C4-2B (cell line): ENCODE measurements around the gene SLC38A9.

Source experiments
- H3K27ac ChIP-seq: fragments of 450-650 bp; 2 replicates; pipeline ENCODE4 v1.5.1; 2017
- ZFX ChIP-seq: fragments of 450-650 bp; IDR thresholded peaks from 2 replicates; pipeline ENCODE4 v1.6.1; 2017
- TF ChIP-seq, protein P1 (sequence below): fragments of 450-650 bp; conservative IDR thresholded peaks from 2 replicates; pipeline ENCODE4 v1.5.1; 2017; ENCODE audit warnings: mild to moderate bottlenecking

The SLC38A9 gene

DNA sequence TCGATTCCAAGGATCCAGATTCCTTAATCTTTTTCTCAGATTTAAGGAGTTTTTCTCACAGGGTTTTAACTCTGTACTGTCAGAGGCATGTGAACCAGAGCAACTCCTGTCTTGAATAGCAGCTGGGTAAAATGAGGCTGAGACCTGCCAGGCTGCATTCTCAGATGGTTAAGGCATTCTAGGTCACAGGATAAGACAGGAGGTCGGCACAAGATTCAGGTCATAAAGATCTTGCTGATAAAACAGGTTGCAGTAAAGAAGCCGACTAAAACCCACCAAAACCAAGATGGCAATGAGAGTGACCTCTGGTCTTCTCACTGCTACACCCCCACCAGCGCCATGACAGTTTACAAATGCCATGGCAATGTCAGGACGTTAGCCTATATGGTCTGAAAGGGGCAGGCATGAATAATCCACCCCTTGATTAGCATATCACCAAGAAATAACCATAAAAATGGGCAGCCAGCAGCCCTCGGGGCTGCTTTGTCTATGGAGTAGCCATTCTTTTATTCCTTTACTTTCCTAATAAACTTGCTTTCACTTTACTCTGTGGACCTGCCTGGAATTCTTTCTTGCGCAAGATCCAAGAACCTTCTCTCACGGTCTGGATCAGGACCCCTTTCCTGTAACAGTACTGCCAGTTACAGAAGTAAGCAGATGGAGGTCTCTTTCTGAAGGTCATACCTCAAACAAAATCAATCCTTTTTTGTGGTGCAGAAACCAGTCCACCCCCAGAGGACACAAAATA is 87.1 kb downstream of the SLC38A9 start:
- no peak overlapping the region for H3K27ac ChIP-seq
- TF ChIP-seq ZFX, result no peak
- TF ChIP-seq, protein P1, sequence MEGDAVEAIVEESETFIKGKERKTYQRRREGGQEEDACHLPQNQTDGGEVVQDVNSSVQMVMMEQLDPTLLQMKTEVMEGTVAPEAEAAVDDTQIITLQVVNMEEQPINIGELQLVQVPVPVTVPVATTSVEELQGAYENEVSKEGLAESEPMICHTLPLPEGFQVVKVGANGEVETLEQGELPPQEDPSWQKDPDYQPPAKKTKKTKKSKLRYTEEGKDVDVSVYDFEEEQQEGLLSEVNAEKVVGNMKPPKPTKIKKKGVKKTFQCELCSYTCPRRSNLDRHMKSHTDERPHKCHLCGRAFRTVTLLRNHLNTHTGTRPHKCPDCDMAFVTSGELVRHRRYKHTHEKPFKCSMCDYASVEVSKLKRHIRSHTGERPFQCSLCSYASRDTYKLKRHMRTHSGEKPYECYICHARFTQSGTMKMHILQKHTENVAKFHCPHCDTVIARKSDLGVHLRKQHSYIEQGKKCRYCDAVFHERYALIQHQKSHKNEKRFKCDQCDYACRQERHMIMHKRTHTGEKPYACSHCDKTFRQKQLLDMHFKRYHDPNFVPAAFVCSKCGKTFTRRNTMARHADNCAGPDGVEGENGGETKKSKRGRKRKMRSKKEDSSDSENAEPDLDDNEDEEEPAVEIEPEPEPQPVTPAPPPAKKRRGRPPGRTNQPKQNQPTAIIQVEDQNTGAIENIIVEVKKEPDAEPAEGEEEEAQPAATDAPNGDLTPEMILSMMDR, result no peak

GRCh38 chr5:55623789-55624188 is 88.3 kb downstream of the SLC38A9 start:
- TF ChIP-seq, protein P1, result no peak
- no peak for TF ChIP-seq ZFX
- no peak overlapping the region for H3K27ac ChIP-seq

DNA sequence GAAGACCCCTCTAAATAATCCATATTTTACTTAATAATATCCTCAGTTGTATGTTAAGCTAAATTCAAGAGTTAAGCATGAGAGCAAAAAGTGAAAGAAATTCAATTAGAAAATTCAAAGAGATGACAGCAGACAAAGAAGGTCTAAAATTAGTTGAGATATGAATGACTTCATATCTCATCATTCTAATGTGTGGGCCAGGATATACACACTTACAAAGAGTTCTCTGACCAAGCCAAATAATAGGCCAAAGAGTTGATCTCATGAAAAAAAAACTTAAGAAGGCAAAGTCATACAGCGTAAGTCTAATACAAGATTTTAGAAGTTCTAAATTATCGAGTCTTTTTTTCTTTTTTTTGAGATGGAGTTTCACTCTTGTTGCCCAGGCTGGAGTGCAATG is 89.7 kb downstream of the SLC38A9 start:
- H3K27ac ChIP-seq, result no peak overlapping the region
- TF ChIP-seq, protein P1, result no peak
- no peak for TF ChIP-seq ZFX

DNA sequence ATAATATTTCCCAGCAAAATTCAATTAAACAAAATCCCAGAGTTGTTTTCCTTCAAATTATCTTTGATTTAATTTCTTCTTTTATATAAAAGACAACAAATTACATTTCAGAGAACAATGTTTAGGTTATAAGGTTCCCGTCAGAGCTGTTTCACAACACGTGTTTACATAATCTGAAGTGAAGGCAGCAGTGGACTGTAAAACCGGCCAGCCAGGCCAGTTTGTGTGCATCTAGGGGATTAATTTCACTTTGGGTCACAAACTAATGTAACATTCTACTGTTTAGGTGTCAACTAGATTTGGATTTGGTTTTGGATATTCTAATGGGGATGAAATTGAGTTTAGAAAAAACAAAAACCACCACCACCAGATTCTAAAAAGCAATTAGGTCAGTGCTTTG is 90.9 kb downstream of the SLC38A9 start:
- no peak overlapping the region for H3K27ac ChIP-seq
- TF ChIP-seq, protein P1, result no peak
- no peak for TF ChIP-seq ZFX

DNA sequence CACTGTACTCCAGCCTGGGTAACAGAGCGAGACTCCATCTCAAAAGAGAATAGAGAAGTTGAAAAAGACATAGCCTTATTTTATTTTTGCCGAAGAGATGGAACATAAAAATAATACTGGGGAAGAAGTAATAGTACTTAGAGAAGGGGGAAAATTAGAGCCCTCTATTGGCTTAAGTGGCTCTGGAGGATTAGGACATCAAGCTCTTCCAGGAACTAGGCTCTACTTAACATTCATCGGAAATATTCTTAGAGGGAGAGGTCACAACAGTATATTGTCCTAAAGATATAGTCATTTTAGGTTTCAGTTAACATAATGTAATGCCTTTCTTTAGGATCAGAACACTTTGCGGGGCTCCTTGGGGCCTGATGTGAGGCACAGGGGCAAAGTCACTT is 91.4 kb downstream of the SLC38A9 start:
- TF ChIP-seq, protein P1, result no peak
- no peak for TF ChIP-seq ZFX
- no peak overlapping the region for H3K27ac ChIP-seq

DNA sequence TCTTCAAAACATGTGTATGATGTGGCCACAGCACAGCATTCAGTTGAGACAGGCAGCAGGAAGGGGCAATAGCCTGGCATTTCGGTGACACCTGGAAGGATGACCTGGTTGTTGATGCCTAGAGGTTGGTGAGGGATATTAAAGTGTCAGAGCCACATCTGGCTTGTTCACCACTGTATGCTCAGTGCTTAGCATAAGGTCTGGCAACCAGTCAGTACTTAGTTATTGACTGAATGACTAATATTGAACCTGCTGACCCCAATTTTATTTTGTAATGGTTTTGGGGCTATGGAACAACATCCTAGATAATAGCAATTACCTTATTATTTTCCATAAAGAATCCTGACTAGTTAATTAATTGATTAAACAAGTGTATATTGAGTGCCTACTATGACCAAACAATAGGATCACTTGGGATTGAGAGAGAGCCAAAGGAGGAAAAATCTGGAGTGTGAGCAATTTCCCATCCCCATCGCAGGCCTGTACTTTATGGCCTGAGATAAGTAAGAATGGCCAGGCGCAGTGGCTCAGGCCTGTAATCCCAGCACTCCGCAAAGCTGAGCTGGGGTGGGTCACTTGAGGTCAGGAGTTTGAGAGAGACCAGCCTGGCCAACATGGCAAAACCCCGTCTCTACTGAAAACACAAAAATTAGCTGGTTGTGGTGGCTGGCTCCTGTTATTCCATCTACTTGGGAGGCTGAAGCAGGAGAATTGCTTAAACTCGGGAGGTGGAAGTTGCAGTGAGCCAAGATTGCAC is 91.9 kb downstream of the SLC38A9 start:
- no peak overlapping the region for H3K27ac ChIP-seq
- TF ChIP-seq ZFX, result no peak
- TF ChIP-seq, protein P1, result no peak

DNA sequence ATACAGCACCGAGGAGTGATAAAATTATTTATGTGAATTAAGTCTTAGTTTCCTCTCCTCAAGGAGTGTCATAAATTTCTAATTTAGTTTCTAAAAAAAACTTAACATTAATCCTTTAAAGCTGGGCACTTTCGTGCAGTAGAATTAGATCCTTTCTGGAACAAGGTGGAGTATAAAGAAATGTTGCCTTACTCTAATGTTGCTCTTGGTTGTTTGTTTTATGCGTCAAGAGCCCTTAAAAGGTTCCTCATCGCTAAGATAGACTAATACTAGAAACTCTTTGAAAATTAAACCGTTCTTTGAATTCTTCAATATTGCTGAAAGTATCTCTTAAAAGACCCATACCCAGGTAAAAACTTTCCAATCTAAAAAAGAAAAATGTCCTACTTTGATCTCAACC is 93.8 kb downstream of the SLC38A9 start:
- no peak overlapping the region for H3K27ac ChIP-seq
- TF ChIP-seq, protein P1, result no peak
